Adrenal gland (tissue), 5 donors: ENCODE measurements around the gene PRLR.

Experiments
- POLR2A ChIP-seq, 2 donors: fragments of 450-650 bp; IDR thresholded peaks; one replicate each; pipeline ENCODE4 v1.6.1; 2017; ENCODE audit warnings: antibody characterized with exemption in 2 of 2, mild to moderate bottlenecking in 2 of 2, moderate library complexity in 1 of 2
- TF ChIP-seq, protein P1 (sequence below), 6 experiments: fragments of 450-650 bp in 4 of 6; fragments of 200-600 bp in 2 of 6; sonication (generic) in 1 of 6; IDR thresholded peaks; 1 replicate in 5 of 6; 2 replicates in 1 of 6; pipeline versions ENCODE4 v1.5.1 to v1.8.0; 2016 to 2021; ENCODE audit warnings: antibody characterized with exemption in 6 of 6, mild to moderate bottlenecking in 2 of 6, moderate library complexity in 1 of 6
- donor health status: DM: no; HTN: no; CAD: no.

DNA sequence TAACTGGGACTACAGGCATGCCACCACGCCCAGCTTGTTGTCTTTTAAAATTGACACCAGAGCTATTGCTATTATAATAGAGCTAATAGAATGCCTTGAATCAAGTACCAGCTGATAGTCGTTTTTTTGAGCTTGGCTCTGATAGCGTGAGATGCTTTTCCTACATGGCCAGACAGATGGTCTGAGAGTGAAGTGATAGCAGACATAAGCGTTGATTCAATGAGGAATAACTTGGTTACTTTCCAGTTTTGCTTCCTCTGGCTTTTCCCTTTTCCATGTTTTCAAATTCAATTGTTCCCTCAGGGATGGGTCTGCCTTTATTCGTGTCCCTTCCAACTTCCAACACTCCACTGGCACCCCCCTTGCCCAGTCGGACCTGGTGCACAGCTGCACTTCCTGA is 197.9 kb downstream of the PRLR start:
- TF ChIP-seq, protein P1, sequence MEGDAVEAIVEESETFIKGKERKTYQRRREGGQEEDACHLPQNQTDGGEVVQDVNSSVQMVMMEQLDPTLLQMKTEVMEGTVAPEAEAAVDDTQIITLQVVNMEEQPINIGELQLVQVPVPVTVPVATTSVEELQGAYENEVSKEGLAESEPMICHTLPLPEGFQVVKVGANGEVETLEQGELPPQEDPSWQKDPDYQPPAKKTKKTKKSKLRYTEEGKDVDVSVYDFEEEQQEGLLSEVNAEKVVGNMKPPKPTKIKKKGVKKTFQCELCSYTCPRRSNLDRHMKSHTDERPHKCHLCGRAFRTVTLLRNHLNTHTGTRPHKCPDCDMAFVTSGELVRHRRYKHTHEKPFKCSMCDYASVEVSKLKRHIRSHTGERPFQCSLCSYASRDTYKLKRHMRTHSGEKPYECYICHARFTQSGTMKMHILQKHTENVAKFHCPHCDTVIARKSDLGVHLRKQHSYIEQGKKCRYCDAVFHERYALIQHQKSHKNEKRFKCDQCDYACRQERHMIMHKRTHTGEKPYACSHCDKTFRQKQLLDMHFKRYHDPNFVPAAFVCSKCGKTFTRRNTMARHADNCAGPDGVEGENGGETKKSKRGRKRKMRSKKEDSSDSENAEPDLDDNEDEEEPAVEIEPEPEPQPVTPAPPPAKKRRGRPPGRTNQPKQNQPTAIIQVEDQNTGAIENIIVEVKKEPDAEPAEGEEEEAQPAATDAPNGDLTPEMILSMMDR (IDR thresholded peaks at IDR 0.05), result no peak
- TF ChIP-seq POLR2A (IDR thresholded peaks at IDR 0.05), result no peak
